Measurements from ENCODE around the gene SPC25. TPM values are rescaled to one million over a fixed set of nuclear protein-coding genes. Genes with fewer than 3 reads are reported as not detected.

The SPC25 gene
- total and polyA plus RNA-seq, 4 donors: 0.58 to 8.2 (median 2.1) TPM; not detected in 1

DNA sequence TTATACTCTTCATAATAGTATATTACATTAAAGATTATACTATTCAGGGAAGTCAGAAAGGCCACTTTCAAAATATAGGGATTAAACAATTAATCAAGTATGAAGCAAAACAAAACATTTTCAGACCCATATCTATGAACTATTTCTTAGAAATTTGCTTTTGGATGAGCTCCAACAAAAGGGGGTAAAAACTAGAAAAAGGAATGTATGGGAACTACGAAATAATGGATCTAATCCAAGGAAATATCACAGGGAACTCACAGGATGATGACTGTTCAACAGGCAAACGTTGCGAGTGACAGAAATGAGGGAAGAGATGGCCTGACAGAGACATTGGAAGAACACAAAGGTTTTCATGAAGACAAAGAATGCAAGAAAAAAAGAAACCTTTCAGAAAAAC is 38.8 kb upstream of the SPC25 start:
- TF ChIP-seq TAF1 (conservative IDR thresholded peaks at IDR 0.05): no peak
- TF ChIP-seq, protein P1, sequence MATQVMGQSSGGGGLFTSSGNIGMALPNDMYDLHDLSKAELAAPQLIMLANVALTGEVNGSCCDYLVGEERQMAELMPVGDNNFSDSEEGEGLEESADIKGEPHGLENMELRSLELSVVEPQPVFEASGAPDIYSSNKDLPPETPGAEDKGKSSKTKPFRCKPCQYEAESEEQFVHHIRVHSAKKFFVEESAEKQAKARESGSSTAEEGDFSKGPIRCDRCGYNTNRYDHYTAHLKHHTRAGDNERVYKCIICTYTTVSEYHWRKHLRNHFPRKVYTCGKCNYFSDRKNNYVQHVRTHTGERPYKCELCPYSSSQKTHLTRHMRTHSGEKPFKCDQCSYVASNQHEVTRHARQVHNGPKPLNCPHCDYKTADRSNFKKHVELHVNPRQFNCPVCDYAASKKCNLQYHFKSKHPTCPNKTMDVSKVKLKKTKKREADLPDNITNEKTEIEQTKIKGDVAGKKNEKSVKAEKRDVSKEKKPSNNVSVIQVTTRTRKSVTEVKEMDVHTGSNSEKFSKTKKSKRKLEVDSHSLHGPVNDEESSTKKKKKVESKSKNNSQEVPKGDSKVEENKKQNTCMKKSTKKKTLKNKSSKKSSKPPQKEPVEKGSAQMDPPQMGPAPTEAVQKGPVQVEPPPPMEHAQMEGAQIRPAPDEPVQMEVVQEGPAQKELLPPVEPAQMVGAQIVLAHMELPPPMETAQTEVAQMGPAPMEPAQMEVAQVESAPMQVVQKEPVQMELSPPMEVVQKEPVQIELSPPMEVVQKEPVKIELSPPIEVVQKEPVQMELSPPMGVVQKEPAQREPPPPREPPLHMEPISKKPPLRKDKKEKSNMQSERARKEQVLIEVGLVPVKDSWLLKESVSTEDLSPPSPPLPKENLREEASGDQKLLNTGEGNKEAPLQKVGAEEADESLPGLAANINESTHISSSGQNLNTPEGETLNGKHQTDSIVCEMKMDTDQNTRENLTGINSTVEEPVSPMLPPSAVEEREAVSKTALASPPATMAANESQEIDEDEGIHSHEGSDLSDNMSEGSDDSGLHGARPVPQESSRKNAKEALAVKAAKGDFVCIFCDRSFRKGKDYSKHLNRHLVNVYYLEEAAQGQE (IDR thresholded peaks at IDR 0.05): no peak
- TF ChIP-seq, protein P2, sequence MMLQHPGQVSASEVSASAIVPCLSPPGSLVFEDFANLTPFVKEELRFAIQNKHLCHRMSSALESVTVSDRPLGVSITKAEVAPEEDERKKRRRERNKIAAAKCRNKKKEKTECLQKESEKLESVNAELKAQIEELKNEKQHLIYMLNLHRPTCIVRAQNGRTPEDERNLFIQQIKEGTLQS (IDR thresholded peaks at IDR 0.05): no peak
- TF ChIP-seq, protein P3, sequence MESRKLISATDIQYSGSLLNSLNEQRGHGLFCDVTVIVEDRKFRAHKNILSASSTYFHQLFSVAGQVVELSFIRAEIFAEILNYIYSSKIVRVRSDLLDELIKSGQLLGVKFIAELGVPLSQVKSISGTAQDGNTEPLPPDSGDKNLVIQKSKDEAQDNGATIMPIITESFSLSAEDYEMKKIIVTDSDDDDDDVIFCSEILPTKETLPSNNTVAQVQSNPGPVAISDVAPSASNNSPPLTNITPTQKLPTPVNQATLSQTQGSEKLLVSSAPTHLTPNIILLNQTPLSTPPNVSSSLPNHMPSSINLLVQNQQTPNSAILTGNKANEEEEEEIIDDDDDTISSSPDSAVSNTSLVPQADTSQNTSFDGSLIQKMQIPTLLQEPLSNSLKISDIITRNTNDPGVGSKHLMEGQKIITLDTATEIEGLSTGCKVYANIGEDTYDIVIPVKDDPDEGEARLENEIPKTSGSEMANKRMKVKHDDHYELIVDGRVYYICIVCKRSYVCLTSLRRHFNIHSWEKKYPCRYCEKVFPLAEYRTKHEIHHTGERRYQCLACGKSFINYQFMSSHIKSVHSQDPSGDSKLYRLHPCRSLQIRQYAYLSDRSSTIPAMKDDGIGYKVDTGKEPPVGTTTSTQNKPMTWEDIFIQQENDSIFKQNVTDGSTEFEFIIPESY (IDR thresholded peaks at IDR 0.05): no peak
- TF ChIP-seq, protein P4, sequence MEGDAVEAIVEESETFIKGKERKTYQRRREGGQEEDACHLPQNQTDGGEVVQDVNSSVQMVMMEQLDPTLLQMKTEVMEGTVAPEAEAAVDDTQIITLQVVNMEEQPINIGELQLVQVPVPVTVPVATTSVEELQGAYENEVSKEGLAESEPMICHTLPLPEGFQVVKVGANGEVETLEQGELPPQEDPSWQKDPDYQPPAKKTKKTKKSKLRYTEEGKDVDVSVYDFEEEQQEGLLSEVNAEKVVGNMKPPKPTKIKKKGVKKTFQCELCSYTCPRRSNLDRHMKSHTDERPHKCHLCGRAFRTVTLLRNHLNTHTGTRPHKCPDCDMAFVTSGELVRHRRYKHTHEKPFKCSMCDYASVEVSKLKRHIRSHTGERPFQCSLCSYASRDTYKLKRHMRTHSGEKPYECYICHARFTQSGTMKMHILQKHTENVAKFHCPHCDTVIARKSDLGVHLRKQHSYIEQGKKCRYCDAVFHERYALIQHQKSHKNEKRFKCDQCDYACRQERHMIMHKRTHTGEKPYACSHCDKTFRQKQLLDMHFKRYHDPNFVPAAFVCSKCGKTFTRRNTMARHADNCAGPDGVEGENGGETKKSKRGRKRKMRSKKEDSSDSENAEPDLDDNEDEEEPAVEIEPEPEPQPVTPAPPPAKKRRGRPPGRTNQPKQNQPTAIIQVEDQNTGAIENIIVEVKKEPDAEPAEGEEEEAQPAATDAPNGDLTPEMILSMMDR (IDR thresholded peaks at IDR 0.05; ENCODE audit: low read depth, low read length, missing input control): no peak
- H3K27me3 ChIP-seq (ENCODE audit: control insufficient read depth in 4 of 4, insufficient read depth in 4 of 4, low read length in 3 of 4): no peaks in the 10 kb centered on the region
- no peak overlapping the region for H3K9ac ChIP-seq (ENCODE audit: low read depth in 1 of 2, low read length in 2 of 2)
- no peak overlapping the region for H3K27ac ChIP-seq (ENCODE audit: low read depth in 1 of 2, low read length in 2 of 2)
- no peak overlapping the region for H3K4me3 ChIP-seq (ENCODE audit: low read depth in 1 of 3, low read length in 3 of 3)
- H3K4me1 ChIP-seq (ENCODE audit: control insufficient read depth in 4 of 4, insufficient read depth in 4 of 4, low read length in 3 of 4): peaks cover 0 to 6% (median 3%) of the 10 kb centered on the region in 4 donors
- no peak for DNase-seq (ENCODE audit: low spot score)
- 79% methylated on average over 3 of the region's 3 CpGs for WGBS
- peaks cover 2 to 27% (median 20%) of the 10 kb centered on the region in 4 donors for H3K36me3 ChIP-seq (ENCODE audit: control insufficient read depth in 4 of 4, insufficient read depth in 3 of 4, low read depth in 1 of 4, low read length in 3 of 4)
- H3K9me3 ChIP-seq (ENCODE audit: control insufficient read depth in 4 of 4, low read length in 3 of 4): no peaks in the 10 kb centered on the region

DNA sequence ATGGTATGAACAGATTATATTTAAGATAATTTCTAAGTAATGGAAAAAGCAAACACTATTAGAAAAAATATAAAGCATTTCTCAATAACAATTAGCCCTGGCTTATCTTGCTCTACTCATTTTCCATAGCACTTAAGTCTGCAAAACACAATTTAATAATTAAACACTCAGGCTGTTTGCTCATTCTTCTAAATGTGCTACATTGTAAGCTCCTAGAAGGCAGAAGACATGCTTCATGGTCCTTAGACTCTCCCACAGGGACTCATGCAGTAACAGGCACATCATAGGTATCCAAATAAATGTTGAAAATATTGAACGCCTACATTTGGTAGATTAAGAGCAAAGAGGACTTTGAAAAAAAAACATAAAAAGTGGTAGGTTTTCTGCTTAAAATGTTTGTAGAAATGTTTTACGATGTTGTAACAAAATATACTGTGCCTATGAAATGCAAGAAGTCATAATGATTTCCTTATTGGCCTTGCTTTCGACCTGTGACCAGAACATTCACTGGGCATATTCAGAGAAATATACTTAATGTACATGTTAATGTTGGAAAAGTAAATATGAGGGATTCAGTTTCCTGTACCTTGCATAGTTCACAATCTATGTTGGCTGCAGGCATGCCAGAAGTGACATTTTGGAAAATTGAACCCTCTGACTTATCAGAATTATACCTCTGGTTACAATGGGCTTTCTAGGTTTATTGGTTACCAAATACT is 38.0 kb upstream of the SPC25 start:
- WGBS: 89% methylated on average over 3 of the region's 3 CpGs
- no peak for DNase-seq (ENCODE audit: low spot score)
- Histone ChIP-seq H3K27ac (ENCODE audit: low read depth in 1 of 2, low read length in 2 of 2) (no peak overlapping the region), H3K4me1 (ENCODE audit: control insufficient read depth in 4 of 4, insufficient read depth in 4 of 4, low read length in 3 of 4) (peaks cover 0 to 6% (median 3%) of the 10 kb centered on the region in 4 donors), H3K36me3 (ENCODE audit: control insufficient read depth in 4 of 4, insufficient read depth in 3 of 4, low read depth in 1 of 4, low read length in 3 of 4) (peaks cover 2 to 33% (median 25%) of the 10 kb centered on the region in 4 donors), H3K4me3 (ENCODE audit: low read depth in 1 of 3, low read length in 3 of 3) (no peak overlapping the region), H3K27me3 (ENCODE audit: control insufficient read depth in 4 of 4, insufficient read depth in 4 of 4, low read length in 3 of 4) (no peaks in the 10 kb centered on the region), H3K9me3 (ENCODE audit: control insufficient read depth in 4 of 4, low read length in 3 of 4) (no peaks in the 10 kb centered on the region), H3K9ac (ENCODE audit: low read depth in 1 of 2, low read length in 2 of 2) (no peak overlapping the region)
- TF ChIP-seq, protein P3 (IDR thresholded peaks at IDR 0.05): no peak
- TF ChIP-seq HNF4G (IDR thresholded peaks at IDR 0.05): no peak
- no peak for TF ChIP-seq RXRA (IDR thresholded peaks at IDR 0.05)
- TF ChIP-seq, protein P5, sequence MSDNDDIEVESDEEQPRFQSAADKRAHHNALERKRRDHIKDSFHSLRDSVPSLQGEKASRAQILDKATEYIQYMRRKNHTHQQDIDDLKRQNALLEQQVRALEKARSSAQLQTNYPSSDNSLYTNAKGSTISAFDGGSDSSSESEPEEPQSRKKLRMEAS (IDR thresholded peaks at IDR 0.05): no peak
